H9 (cell line): ENCODE results near the gene TBC1D30. TPM values are rescaled to one million over a fixed set of nuclear protein-coding genes. Genes with fewer than 3 reads are reported as not detected.

ENCODE experiments used
- DNase-seq: peaks from one replicate; pipeline ENCODE4 v3.0.0-alpha.2; 2017
- H2AFZ ChIP-seq: one replicate; pipeline ENCODE4 v1.6.1; 2013; ENCODE audit warnings: mild to moderate bottlenecking, low read length, control low read depth, moderate library complexity
- H2AK5ac ChIP-seq: 2 replicates; pipeline ENCODE4 v1.6.1; 2013; ENCODE audit warnings: low read length, control low read depth, mixed read lengths; ENCODE audit not compliant: insufficient read length
- H2BK120ac ChIP-seq: one replicate; pipeline ENCODE4 v1.6.1; 2013; ENCODE audit warnings: low read depth, mild to moderate bottlenecking, low read length, control low read depth, inconsistent platforms; ENCODE audit not compliant: poor library complexity, severe bottlenecking
- H2BK12ac ChIP-seq: 2 replicates; pipeline ENCODE4 v1.6.1; 2013; ENCODE audit warnings: low read length, control low read depth, mixed read lengths, low read depth; ENCODE audit not compliant: insufficient read length
- H2BK15ac ChIP-seq: 2 replicates; pipeline ENCODE4 v1.6.1; 2013; ENCODE audit warnings: low read depth, low read length, control low read depth
- H2BK20ac ChIP-seq: one replicate; pipeline ENCODE4 v1.6.1; 2013; ENCODE audit warnings: low read depth, mild to moderate bottlenecking, low read length, control low read depth, inconsistent platforms; ENCODE audit not compliant: poor library complexity, severe bottlenecking
- H2BK5ac ChIP-seq: 2 replicates; pipeline ENCODE4 v1.6.1; 2013; ENCODE audit warnings: low read length, control low read depth, mixed read lengths; ENCODE audit not compliant: insufficient read length
- H3K14ac ChIP-seq: 2 replicates; pipeline ENCODE4 v1.6.1; 2013; ENCODE audit warnings: low read length, control low read depth; ENCODE audit not compliant: insufficient read depth
- H3K18ac ChIP-seq: 2 replicates; pipeline ENCODE4 v1.6.1; 2013; ENCODE audit warnings: low read depth, mild to moderate bottlenecking, mixed read lengths, low read length, control low read depth; ENCODE audit not compliant: insufficient read length
- H3K23ac ChIP-seq: 2 replicates; pipeline ENCODE4 v1.6.1; 2013; ENCODE audit warnings: low read length, control low read depth, mixed read lengths, low read depth; ENCODE audit not compliant: insufficient read length
- H3K23me2 ChIP-seq: 2 replicates; pipeline ENCODE4 v1.6.1; 2013; ENCODE audit warnings: low read depth, mild to moderate bottlenecking, mixed read lengths, low read length, control low read depth; ENCODE audit not compliant: insufficient read length, poor library complexity, severe bottlenecking
- H3K27ac ChIP-seq: 2 replicates; pipeline ENCODE4 v1.5.1; 2013; ENCODE audit warnings: low read length, control low read depth, mixed read lengths, low read depth; ENCODE audit not compliant: insufficient read length
- H3K27me3 ChIP-seq: 2 replicates; pipeline ENCODE4 v1.6.1; 2013; ENCODE audit warnings: low read length, control low read depth, inconsistent platforms; ENCODE audit not compliant: insufficient read depth
- H3K4ac ChIP-seq: 2 replicates; pipeline ENCODE4 v1.6.1; 2013; ENCODE audit warnings: low read depth, mild to moderate bottlenecking, control low read depth, inconsistent platforms, low read length, moderate library complexity
- H3K4me1 ChIP-seq: 2 replicates; pipeline ENCODE4 v1.6.1; 2013; ENCODE audit warnings: low read length, control low read depth, inconsistent platforms; ENCODE audit not compliant: insufficient read depth
- H3K4me2 ChIP-seq: 2 replicates; pipeline ENCODE4 v1.6.1; 2013; ENCODE audit warnings: low read length, control low read depth, mixed read lengths; ENCODE audit not compliant: insufficient read length, insufficient read depth
- H3K56ac ChIP-seq: 2 replicates; pipeline ENCODE4 v1.6.1; 2013; ENCODE audit warnings: low read depth, mild to moderate bottlenecking, mixed read lengths, low read length, control low read depth; ENCODE audit not compliant: insufficient read length
- H3K79me1 ChIP-seq: 2 replicates; pipeline ENCODE4 v1.6.1; 2013; ENCODE audit warnings: low read depth, mild to moderate bottlenecking, moderate library complexity, low read length, control low read depth, inconsistent platforms; ENCODE audit not compliant: insufficient read depth, poor library complexity, severe bottlenecking
- H3K79me2 ChIP-seq: 2 replicates; pipeline ENCODE4 v1.6.1; 2013; ENCODE audit warnings: low read length, control low read depth, inconsistent platforms; ENCODE audit not compliant: insufficient read depth
- H3K9ac ChIP-seq: 2 replicates; pipeline ENCODE4 v1.6.1; 2013; ENCODE audit warnings: low read length, control low read depth, mixed read lengths; ENCODE audit not compliant: insufficient read length; ENCODE audit errors: extremely low read depth
- H3K9me3 ChIP-seq: one replicate; pipeline ENCODE4 v1.6.1; 2013; ENCODE audit warnings: low read depth, low read length, inconsistent platforms; ENCODE audit not compliant: control insufficient read depth
- H3T11ph ChIP-seq: one replicate; pipeline ENCODE4 v1.6.1; 2013; ENCODE audit warnings: mild to moderate bottlenecking, low read length, control low read depth, inconsistent platforms
- H4K20me1 ChIP-seq: one replicate; pipeline ENCODE4 v1.6.1; 2013; ENCODE audit not compliant: control insufficient read depth, insufficient read length, insufficient read depth
- H4K5ac ChIP-seq: 2 replicates; pipeline ENCODE4 v1.6.1; 2013; ENCODE audit warnings: low read depth, mild to moderate bottlenecking, mixed read lengths, low read length, control low read depth; ENCODE audit not compliant: insufficient read length
- H4K8ac ChIP-seq: replicated peaks from 2 replicates; pipeline ENCODE4 v1.6.1; 2013; ENCODE audit warnings: low read length, control low read depth, mixed read lengths, low read depth; ENCODE audit not compliant: insufficient read length
- H4K91ac ChIP-seq: 2 replicates; pipeline ENCODE4 v1.6.1; 2013; ENCODE audit warnings: low read depth, mild to moderate bottlenecking, moderate library complexity, mixed read lengths, low read length, control low read depth; ENCODE audit not compliant: insufficient read length
- H3K27ac Mint-ChIP-seq, 3 experiments: 2 replicates in 2 of 3; 3 replicates in 1 of 3; pipeline ENCODE4 v1.8.0; 2020 to 2021; ENCODE audit warnings: mixed read lengths in 3 of 3, mild to moderate bottlenecking in 1 of 3, moderate library complexity in 1 of 3
- H3K27me3 Mint-ChIP-seq: 2 replicates; pipeline ENCODE4 v1.8.0; 2021; ENCODE audit warnings: low read depth, mild to moderate bottlenecking, moderate library complexity, mixed read lengths
- H3K36me3 Mint-ChIP-seq, 3 experiments: 2 replicates in 2 of 3; 3 replicates in 1 of 3; pipeline ENCODE4 v1.8.0; 2020 to 2021; ENCODE audit warnings: low read depth in 3 of 3, mixed read lengths in 3 of 3; ENCODE audit not compliant: insufficient read depth in 1 of 3
- H3K4me1 Mint-ChIP-seq, 2 experiments: 2 replicates each; pipeline ENCODE4 v1.8.0; 2020; ENCODE audit warnings: mixed read lengths in 2 of 2
- H3K4me3 Mint-ChIP-seq, 2 experiments: 2 replicates in 1 of 2; 3 replicates in 1 of 2; pipeline ENCODE4 v1.8.0; 2020 to 2021; ENCODE audit warnings: mild to moderate bottlenecking in 2 of 2, mixed read lengths in 2 of 2, moderate library complexity in 1 of 2
- H3K9me3 Mint-ChIP-seq, 2 experiments: 2 replicates in 1 of 2; 3 replicates in 1 of 2; pipeline ENCODE4 v1.8.0; 2020; ENCODE audit warnings: mild to moderate bottlenecking in 2 of 2, mixed read lengths in 2 of 2, moderate library complexity in 1 of 2
- WGBS: extraction: QIAGEN DNeasy Blood & Tissue Kit; methylation state at CpG from one replicate; pipeline ENCODE4 v1.1.7; 2013; ENCODE audit warnings: missing lambda C conversion rate, low lambda C conversion rate, mixed read lengths; ENCODE audit not compliant: insufficient read length; ENCODE audit errors: extremely low coverage; 5-methylcytosine and 5-hydroxymethylcytosine counted together
- total RNA-seq: library from RNA; stranded (reverse); gene quantifications from 2 replicates; pipeline ENCODE4 v1.2.1, GENCODE V29; 2021
- TF ChIP-seq, protein P1 (sequence below): fragments of 200-600 bp; sonication (generic); conservative IDR thresholded peaks from 3 replicates; pipeline ENCODE4 v1.8.0; 2021; ENCODE audit warnings: antibody characterized with exemption, mild to moderate bottlenecking

TBC1D30 gene
- total RNA-seq, 1 experiment from 2014 or later, result 1.6 TPM

DNA sequence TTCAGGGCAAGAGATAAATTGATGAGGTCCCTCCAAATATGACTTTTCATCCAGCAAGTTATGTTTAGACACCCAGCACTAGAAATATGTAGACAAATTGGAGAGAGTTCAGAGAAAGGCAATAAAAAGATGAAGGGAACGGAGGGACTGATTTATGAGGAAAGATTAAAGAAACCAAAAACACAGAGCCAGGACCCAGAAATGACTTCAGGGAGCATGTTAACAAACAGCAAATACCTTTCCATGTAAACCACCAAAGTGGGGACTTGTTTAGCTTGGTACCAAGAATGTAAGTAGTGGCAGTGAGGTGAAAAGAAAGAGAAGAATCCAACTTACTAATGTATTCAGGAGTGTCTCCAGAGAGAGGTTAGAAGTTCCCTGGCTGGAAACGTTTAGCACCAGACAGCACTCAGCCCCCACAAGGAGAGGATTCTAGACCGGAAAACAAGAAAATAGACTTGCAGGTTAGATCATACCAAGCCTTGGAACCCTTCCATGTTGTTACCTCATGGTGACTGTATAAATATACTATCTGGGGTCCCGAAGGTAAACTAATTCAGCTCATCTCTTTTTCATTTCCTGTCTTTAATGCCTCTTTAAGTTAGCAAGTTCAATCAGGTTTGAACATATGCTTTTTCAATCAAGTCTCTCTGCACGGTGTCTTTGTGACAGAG lies 79.2 kb downstream of the TBC1D30 start:
- Mint-ChIP-seq H3K4me1 (no peaks in the 10 kb centered on the region), H3K27ac (no peak overlapping the region), H3K4me3 (no peak overlapping the region), H3K27me3 (peaks cover 1% of the 10 kb centered on the region; the same call in 1 of the 2 replicates), H3K36me3 (no peaks in the 10 kb centered on the region), H3K9me3 (no peaks in the 10 kb centered on the region; a peak in 1 of 5 replicates)
- Histone ChIP-seq H3K4me2 (no peak overlapping the region), H3K9ac (no peak overlapping the region), H3K56ac (no peak overlapping the region), H2BK15ac (no peak overlapping the region), H4K20me1 (no peaks in the 10 kb centered on the region), H2AK5ac (no peak overlapping the region), H3K4me1 (no peaks in the 10 kb centered on the region), H3K23ac (no peak overlapping the region), H2BK5ac (no peak overlapping the region), H2BK12ac (no peak overlapping the region), H4K5ac (no peak overlapping the region), H4K8ac (no peak overlapping the region), H3K27ac (no peak overlapping the region), H3K4ac (no peak overlapping the region), H3T11ph (no peak overlapping the region), H3K9me3 (no peaks in the 10 kb centered on the region), H3K14ac (no peak overlapping the region), H3K18ac (no peak overlapping the region), H3K79me2 (no peaks in the 10 kb centered on the region), H3K79me1 (no peaks in the 10 kb centered on the region), H2BK120ac (no peak overlapping the region), H2AFZ (no peak overlapping the region), H3K27me3 (no peaks in the 10 kb centered on the region), H4K91ac (no peak overlapping the region), H3K23me2 (no peaks in the 10 kb centered on the region), H2BK20ac (no peak overlapping the region)
- no CpG with 5 or more reads among the region's 5 CpGs for WGBS
- TF ChIP-seq, protein P1, sequence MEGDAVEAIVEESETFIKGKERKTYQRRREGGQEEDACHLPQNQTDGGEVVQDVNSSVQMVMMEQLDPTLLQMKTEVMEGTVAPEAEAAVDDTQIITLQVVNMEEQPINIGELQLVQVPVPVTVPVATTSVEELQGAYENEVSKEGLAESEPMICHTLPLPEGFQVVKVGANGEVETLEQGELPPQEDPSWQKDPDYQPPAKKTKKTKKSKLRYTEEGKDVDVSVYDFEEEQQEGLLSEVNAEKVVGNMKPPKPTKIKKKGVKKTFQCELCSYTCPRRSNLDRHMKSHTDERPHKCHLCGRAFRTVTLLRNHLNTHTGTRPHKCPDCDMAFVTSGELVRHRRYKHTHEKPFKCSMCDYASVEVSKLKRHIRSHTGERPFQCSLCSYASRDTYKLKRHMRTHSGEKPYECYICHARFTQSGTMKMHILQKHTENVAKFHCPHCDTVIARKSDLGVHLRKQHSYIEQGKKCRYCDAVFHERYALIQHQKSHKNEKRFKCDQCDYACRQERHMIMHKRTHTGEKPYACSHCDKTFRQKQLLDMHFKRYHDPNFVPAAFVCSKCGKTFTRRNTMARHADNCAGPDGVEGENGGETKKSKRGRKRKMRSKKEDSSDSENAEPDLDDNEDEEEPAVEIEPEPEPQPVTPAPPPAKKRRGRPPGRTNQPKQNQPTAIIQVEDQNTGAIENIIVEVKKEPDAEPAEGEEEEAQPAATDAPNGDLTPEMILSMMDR, result no peak
- DNase-seq, result no peak
